GM12891 (cell line): ENCODE results near the gene BCAS1.

Source experiments
- POLR2A ChIP-seq: IDR thresholded peaks from 2 replicates; pipeline ENCODE4 v1.6.1; 2011; ENCODE audit warnings: low read depth, low read length, control low read depth
- POLR2AphosphoS5 ChIP-seq: IDR thresholded peaks from 2 replicates; pipeline ENCODE4 v1.6.1; 2011; ENCODE audit warnings: low read depth, low read length, control low read depth

DNA sequence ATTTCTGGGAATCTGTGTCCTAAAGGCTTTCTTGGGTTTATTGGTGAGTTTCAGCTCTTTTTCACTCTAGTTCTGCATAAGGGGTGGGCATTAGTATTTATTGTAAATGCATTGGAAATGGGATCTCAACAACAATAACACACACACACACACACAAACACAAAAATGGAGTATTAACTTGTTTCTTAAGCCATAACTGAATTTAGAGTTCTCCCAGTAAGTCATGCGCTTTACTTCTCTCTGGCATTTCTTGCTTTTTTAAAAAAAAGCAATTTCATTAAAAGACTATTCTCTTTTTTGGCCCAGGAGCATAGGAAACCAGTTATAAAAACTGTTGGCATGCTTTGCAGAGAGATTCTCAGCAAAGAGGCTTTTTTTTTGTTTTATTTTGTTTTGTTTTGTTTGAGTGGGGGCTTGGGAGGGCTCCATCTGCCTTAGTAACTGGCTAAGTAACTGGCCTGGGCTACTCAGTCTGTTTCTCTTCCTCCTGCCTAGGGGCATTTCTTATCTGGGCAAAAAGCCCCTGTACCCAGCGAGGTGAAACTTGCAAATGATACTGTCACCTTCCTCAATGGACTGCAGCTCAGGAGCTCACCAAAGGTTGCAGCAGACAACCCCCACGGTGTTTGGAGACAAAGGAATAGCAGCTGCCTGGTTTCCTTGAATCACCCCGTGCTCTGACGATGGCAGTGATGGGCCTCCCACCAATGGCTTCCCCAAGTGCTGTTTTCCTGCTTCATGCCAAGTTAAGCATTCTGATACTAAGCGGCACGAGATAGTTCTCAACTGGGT is 128.5 kb downstream of the BCAS1 start:
- TF ChIP-seq POLR2A (no peak), POLR2AphosphoS5 (no peak)
